ENCODE data around the gene ITGB1BP1. TPM values are rescaled to one million over a fixed set of nuclear protein-coding genes. Genes with fewer than 3 reads are reported as not detected.

ITGB1BP1 gene
- total RNA-seq, 1 experiment from 2014 or later, result 93.1 TPM

- TF ChIP-seq, protein P1, sequence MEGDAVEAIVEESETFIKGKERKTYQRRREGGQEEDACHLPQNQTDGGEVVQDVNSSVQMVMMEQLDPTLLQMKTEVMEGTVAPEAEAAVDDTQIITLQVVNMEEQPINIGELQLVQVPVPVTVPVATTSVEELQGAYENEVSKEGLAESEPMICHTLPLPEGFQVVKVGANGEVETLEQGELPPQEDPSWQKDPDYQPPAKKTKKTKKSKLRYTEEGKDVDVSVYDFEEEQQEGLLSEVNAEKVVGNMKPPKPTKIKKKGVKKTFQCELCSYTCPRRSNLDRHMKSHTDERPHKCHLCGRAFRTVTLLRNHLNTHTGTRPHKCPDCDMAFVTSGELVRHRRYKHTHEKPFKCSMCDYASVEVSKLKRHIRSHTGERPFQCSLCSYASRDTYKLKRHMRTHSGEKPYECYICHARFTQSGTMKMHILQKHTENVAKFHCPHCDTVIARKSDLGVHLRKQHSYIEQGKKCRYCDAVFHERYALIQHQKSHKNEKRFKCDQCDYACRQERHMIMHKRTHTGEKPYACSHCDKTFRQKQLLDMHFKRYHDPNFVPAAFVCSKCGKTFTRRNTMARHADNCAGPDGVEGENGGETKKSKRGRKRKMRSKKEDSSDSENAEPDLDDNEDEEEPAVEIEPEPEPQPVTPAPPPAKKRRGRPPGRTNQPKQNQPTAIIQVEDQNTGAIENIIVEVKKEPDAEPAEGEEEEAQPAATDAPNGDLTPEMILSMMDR (IDR thresholded peaks at IDR 0.05; ENCODE audit: unreplicated experiment), result no peak
- H3K9me3 Mint-ChIP-seq (ENCODE audit: low read depth, unreplicated experiment), result no peaks in the 10 kb centered on the region
- no peak overlapping the region for H3K4me3 Mint-ChIP-seq (ENCODE audit: low read depth, unreplicated experiment)
- peaks cover 24% of the 10 kb centered on the region for H3K36me3 Mint-ChIP-seq (ENCODE audit: insufficient read depth, unreplicated experiment)
- no peak for DNase-seq
- no peaks in the 10 kb centered on the region for H3K4me1 Mint-ChIP-seq (ENCODE audit: low read depth, unreplicated experiment)
- CTCF ChIA-PET, result no interaction called here
- intact Hi-C loops (cut with micrococcal nuclease; ENCODE audit: unreplicated experiment), result no loop called here
- no TSS peak for BruUV-seq (replicated peaks)
- no peak overlapping the region for H3K27ac Mint-ChIP-seq (ENCODE audit: unreplicated experiment)
- no peaks in the 10 kb centered on the region for H3K27me3 Mint-ChIP-seq (ENCODE audit: unreplicated experiment)
Observed at GRCh38 chr2:9439536-9439935, 16.2 kb upstream of the ITGB1BP1 start.

- TF ChIP-seq, protein P1 (IDR thresholded peaks at IDR 0.05; ENCODE audit: unreplicated experiment), result no peak
- DNase-seq, result no peak
- CTCF ChIA-PET, result no interaction called here
- BruUV-seq (replicated peaks), result no TSS peak
- Mint-ChIP-seq H3K27me3 (ENCODE audit: unreplicated experiment) (no peaks in the 10 kb centered on the region), H3K4me3 (ENCODE audit: low read depth, unreplicated experiment) (no peak overlapping the region), H3K27ac (ENCODE audit: unreplicated experiment) (no peak overlapping the region), H3K9me3 (ENCODE audit: low read depth, unreplicated experiment) (no peaks in the 10 kb centered on the region), H3K36me3 (ENCODE audit: insufficient read depth, unreplicated experiment) (peaks cover 38% of the 10 kb centered on the region), H3K4me1 (ENCODE audit: low read depth, unreplicated experiment) (no peaks in the 10 kb centered on the region)
- intact Hi-C loops (cut with micrococcal nuclease; ENCODE audit: unreplicated experiment), result no loop called here
Observed at GRCh38 chr2:9434489-9434888, 11.2 kb upstream of the ITGB1BP1 start.

GRCh38 chr2:9430316-9431293, 7.3 kb upstream of the ITGB1BP1 start:
- Mint-ChIP-seq H3K4me1 (ENCODE audit: low read depth, unreplicated experiment) (no peaks in the 10 kb centered on the region), H3K27me3 (ENCODE audit: unreplicated experiment) (no peaks in the 10 kb centered on the region), H3K9me3 (ENCODE audit: low read depth, unreplicated experiment) (no peaks in the 10 kb centered on the region), H3K4me3 (ENCODE audit: low read depth, unreplicated experiment) (no peak overlapping the region), H3K36me3 (ENCODE audit: insufficient read depth, unreplicated experiment) (peaks cover 29% of the 10 kb centered on the region), H3K27ac (ENCODE audit: unreplicated experiment) (no peak overlapping the region)
- TF ChIP-seq, protein P1 (IDR thresholded peaks at IDR 0.05; ENCODE audit: unreplicated experiment), result no peak
- CTCF ChIA-PET, result no interaction called here
- no peak for DNase-seq
- intact Hi-C loops (cut with micrococcal nuclease; ENCODE audit: unreplicated experiment), result no loop called here
- BruUV-seq (replicated peaks), result no TSS peak

DNA sequence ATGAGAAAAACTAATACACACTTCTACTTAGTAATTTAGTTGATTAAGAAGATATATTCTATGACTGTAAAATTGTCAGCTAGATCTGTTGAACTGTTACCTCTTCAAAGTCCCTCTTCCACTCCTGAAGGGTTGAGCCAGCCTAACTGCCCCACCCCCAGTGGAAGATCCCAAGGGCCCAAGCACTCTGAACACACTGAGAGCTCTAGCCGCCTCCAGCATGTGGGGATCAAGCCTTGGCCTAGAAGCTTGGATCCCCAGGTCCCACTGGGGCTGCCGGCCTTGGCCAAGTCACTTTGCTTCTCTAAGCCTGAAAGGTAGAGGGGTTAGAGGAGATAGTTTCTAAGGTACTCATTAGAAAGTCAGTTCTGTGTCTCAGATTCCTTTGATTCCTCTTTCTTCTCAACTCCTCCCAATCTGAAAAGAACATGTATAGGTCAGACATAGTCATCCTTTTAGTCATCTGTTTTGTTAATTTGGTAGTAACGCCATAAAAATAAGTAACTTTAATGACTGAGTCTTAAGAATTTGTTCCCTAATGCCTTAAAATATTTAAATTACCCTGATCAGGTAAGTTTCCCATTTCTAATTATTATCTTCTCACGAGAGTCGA, 5.7 kb upstream of the ITGB1BP1 start:
- no peaks in the 10 kb centered on the region for H3K9me3 Mint-ChIP-seq (ENCODE audit: low read depth, unreplicated experiment)
- no TSS peak for BruUV-seq (replicated peaks)
- CTCF ChIA-PET, result no interaction called here
- intact Hi-C loops (cut with micrococcal nuclease; ENCODE audit: unreplicated experiment), result no loop called here
- H3K4me1 Mint-ChIP-seq (ENCODE audit: low read depth, unreplicated experiment), result no peaks in the 10 kb centered on the region
- H3K27me3 Mint-ChIP-seq (ENCODE audit: unreplicated experiment), result no peaks in the 10 kb centered on the region
- DNase-seq, result no peak
- H3K36me3 Mint-ChIP-seq (ENCODE audit: insufficient read depth, unreplicated experiment), result peaks cover 32% of the 10 kb centered on the region
- TF ChIP-seq, protein P1 (IDR thresholded peaks at IDR 0.05; ENCODE audit: unreplicated experiment), result no peak
- no peak overlapping the region for H3K27ac Mint-ChIP-seq (ENCODE audit: unreplicated experiment)
- H3K4me3 Mint-ChIP-seq (ENCODE audit: low read depth, unreplicated experiment), result no peak overlapping the region
